Neural cell (in vitro differentiated cells): ENCODE results near the gene ONECUT1. TPM values are rescaled to one million over a fixed set of nuclear protein-coding genes. Genes with fewer than 3 reads are reported as not detected.

ENCODE experiments used
- H2AFZ ChIP-seq: fragments of 200-600, 300-800 bp; sonication (generic), shearing (Covaris generic); 2 replicates; pipeline ENCODE4 v1.6.0; 2014; ENCODE audit warnings: low read depth, mild to moderate bottlenecking, antibody characterized with exemption, low read length, moderate library complexity
- H3F3A ChIP-seq: fragments of 200-600 bp; shearing (Covaris generic); 2 replicates; pipeline ENCODE4 v1.6.1; 2016; ENCODE audit warnings: mild to moderate bottlenecking, moderate library complexity, mixed read lengths, antibody characterized with exemption, low read length; ENCODE audit not compliant: insufficient read depth, poor library complexity, severe bottlenecking
- H3K27ac ChIP-seq: fragments of 200-600, 300-800 bp; sonication (generic), shearing (Covaris generic); 2 replicates; pipeline ENCODE4 v1.5.1; 2014; ENCODE audit warnings: mild to moderate bottlenecking, low read length, moderate library complexity
- H3K27me3 ChIP-seq: fragments of 300-800, 200-600 bp; sonication (generic), shearing (Covaris generic); 2 replicates; pipeline ENCODE4 v1.6.0; 2014; ENCODE audit warnings: mild to moderate bottlenecking, low read depth, low read length, moderate library complexity; ENCODE audit not compliant: insufficient read depth
- H3K36me3 ChIP-seq: fragments of 300-800, 200-600 bp; sonication (generic), shearing (Covaris generic); 2 replicates; pipeline ENCODE4 v1.5.1; 2014; ENCODE audit warnings: mild to moderate bottlenecking, antibody characterized with exemption, low read length, moderate library complexity; ENCODE audit not compliant: insufficient read depth
- H3K4me2 ChIP-seq: fragments of 300-800, 200-600 bp; sonication (generic), shearing (Covaris generic); 2 replicates; pipeline ENCODE4 v1.6.0; 2014; ENCODE audit warnings: mild to moderate bottlenecking, low read length
- H3K4me3 ChIP-seq: fragments of 300-800, 200-600 bp; sonication (generic), shearing (Covaris generic); 2 replicates; pipeline ENCODE4 v1.5.1; 2014; ENCODE audit warnings: mild to moderate bottlenecking, low read length, moderate library complexity
- H3K79me2 ChIP-seq: fragments of 200-600 bp; shearing (Covaris generic); replicated peaks from 2 replicates; pipeline ENCODE4 v1.6.0; 2014; ENCODE audit warnings: mild to moderate bottlenecking, low read length, moderate library complexity; ENCODE audit not compliant: insufficient read depth
- H3K9ac ChIP-seq: fragments of 300-800, 200-600 bp; sonication (generic), shearing (Covaris generic); 2 replicates; pipeline ENCODE4 v1.6.1; 2016; ENCODE audit warnings: mild to moderate bottlenecking, low read length, mixed read lengths
- H3K9me2 ChIP-seq: fragments of 200-600 bp; shearing (Covaris generic); 2 replicates; pipeline ENCODE4 v1.6.1; 2016; ENCODE audit warnings: mild to moderate bottlenecking, low read length, mixed read lengths; ENCODE audit not compliant: insufficient read depth
- H3K9me3 ChIP-seq: fragments of 200-600, 300-800 bp; sonication (generic), shearing (Covaris generic); 2 replicates; pipeline ENCODE4 v1.6.1; 2016; ENCODE audit warnings: mild to moderate bottlenecking, mixed run types, low read length, moderate library complexity, mixed read lengths
- H4K20me1 ChIP-seq: fragments of 200-600 bp; shearing (Covaris generic); 2 replicates; pipeline ENCODE4 v1.6.1; 2016; ENCODE audit warnings: mild to moderate bottlenecking, mixed run types; ENCODE audit not compliant: insufficient read depth
- EP300 ChIP-seq: fragments of 450-650 bp; conservative IDR thresholded peaks from 2 replicates; pipeline ENCODE4 v1.6.1; 2014; ENCODE audit warnings: antibody characterized with exemption, mild to moderate bottlenecking, moderate library complexity; ENCODE audit not compliant: poor library complexity, severe bottlenecking
- EZH2 ChIP-seq: fragments of 200-600, 300-800 bp; shearing (Covaris generic), sonication (generic); IDR thresholded peaks from 2 replicates; pipeline ENCODE4 v1.6.1; 2014; ENCODE audit warnings: antibody characterized with exemption, low read length, borderline replicate concordance, mild to moderate bottlenecking; ENCODE audit not compliant: insufficient read depth, poor library complexity, severe bottlenecking
- MXI1 ChIP-seq: fragments of 450-650 bp; conservative IDR thresholded peaks from 2 replicates; pipeline ENCODE4 v1.6.1; 2014; ENCODE audit warnings: antibody characterized with exemption, mild to moderate bottlenecking; ENCODE audit not compliant: poor library complexity, severe bottlenecking
- POLR2AphosphoS5 ChIP-seq: IDR thresholded peaks from 2 replicates; pipeline ENCODE4 v1.6.1; 2012
- RAD21 ChIP-seq: fragments of 450-650 bp; conservative IDR thresholded peaks from 2 replicates; pipeline ENCODE4 v1.6.1; 2014; ENCODE audit warnings: antibody characterized with exemption, mild to moderate bottlenecking, moderate library complexity
- REST ChIP-seq: IDR thresholded peaks from 2 replicates; pipeline ENCODE4 v1.6.1; 2012; ENCODE audit warnings: borderline replicate concordance
- SMC3 ChIP-seq: fragments of 450-650 bp; conservative IDR thresholded peaks from 2 replicates; pipeline ENCODE4 v1.6.1; 2014; ENCODE audit warnings: antibody characterized with exemption, mild to moderate bottlenecking, moderate library complexity; ENCODE audit not compliant: poor library complexity
- TAF1 ChIP-seq: IDR thresholded peaks from 2 replicates; pipeline ENCODE4 v1.6.1; 2012; ENCODE audit warnings: low read depth
- polyA plus RNA-seq: library from polyadenylated mRNA; depleted of rRNA; stranded (reverse); fragments of >200 nt; gene quantifications from 2 replicates; pipeline ENCODE4 v1.2.3, GENCODE V29; 2014
- TF ChIP-seq, protein P1 (sequence below): fragments of 450-650 bp; IDR thresholded peaks from 2 replicates; pipeline ENCODE4 v1.5.1; 2014; ENCODE audit warnings: antibody characterized with exemption, mild to moderate bottlenecking, moderate library complexity; ENCODE audit not compliant: poor library complexity, severe bottlenecking

Gene ONECUT1
- polyA plus RNA-seq, 1 donor from 2014 or later = 1.2 TPM

DNA sequence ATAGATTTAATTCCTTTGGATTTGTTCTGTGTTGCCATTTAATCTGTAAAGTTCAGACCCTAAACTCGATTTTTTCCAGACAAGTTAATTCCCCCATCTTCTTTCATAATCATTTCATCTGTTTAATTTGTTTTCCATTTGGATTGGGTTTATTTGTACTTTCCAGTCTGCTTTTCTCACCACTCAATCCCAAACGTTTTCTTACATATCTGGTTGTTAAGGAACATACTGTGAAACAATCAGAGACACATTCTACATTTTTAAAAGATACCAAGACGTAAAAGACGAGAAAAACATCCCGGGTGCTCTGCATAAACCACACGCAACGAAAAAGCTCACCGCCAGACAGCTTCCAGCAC, 13.0 kb upstream of the ONECUT1 start:
- Histone ChIP-seq H2AFZ (no peak overlapping the region), H3K4me2 (no peak overlapping the region), H3K27ac (no peak overlapping the region), H3F3A (no peaks in the 10 kb centered on the region), H3K9me3 (no peaks in the 10 kb centered on the region), H3K9me2 (no peaks in the 10 kb centered on the region), H3K9ac (no peak overlapping the region), H3K36me3 (no peaks in the 10 kb centered on the region), H3K4me3 (peak overlapping the region; percentile 59), H3K27me3 (peaks cover 97% of the 10 kb centered on the region), H4K20me1 (no peaks in the 10 kb centered on the region), H3K79me2 (no peaks in the 10 kb centered on the region)
- no peak for TF ChIP-seq EP300
- TF ChIP-seq POLR2AphosphoS5 = no peak
- no peak for TF ChIP-seq SMC3
- no peak for TF ChIP-seq REST
- no peak for TF ChIP-seq TAF1
- no peak for TF ChIP-seq EZH2
- TF ChIP-seq, protein P1, sequence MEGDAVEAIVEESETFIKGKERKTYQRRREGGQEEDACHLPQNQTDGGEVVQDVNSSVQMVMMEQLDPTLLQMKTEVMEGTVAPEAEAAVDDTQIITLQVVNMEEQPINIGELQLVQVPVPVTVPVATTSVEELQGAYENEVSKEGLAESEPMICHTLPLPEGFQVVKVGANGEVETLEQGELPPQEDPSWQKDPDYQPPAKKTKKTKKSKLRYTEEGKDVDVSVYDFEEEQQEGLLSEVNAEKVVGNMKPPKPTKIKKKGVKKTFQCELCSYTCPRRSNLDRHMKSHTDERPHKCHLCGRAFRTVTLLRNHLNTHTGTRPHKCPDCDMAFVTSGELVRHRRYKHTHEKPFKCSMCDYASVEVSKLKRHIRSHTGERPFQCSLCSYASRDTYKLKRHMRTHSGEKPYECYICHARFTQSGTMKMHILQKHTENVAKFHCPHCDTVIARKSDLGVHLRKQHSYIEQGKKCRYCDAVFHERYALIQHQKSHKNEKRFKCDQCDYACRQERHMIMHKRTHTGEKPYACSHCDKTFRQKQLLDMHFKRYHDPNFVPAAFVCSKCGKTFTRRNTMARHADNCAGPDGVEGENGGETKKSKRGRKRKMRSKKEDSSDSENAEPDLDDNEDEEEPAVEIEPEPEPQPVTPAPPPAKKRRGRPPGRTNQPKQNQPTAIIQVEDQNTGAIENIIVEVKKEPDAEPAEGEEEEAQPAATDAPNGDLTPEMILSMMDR = no peak
- TF ChIP-seq RAD21 = no peak
- TF ChIP-seq MXI1 = no peak

GRCh38 chr15:52802110-52802509, 12.0 kb upstream of the ONECUT1 start:
- H3F3A ChIP-seq = no peaks in the 10 kb centered on the region
- no peak overlapping the region for H3K4me2 ChIP-seq

More at GRCh38 chr15:52802110-52802509, 12.0 kb upstream of the ONECUT1 start:
- H3K9me3 ChIP-seq = no peaks in the 10 kb centered on the region
- H3K9ac ChIP-seq = no peak overlapping the region
- no peaks in the 10 kb centered on the region for H3K9me2 ChIP-seq
- TF ChIP-seq MXI1 (no peak), SMC3 (no peak), REST (no peak), TAF1 (no peak), EZH2 (no peak), EP300 (no peak), RAD21 (no peak), POLR2AphosphoS5 (no peak)
- TF ChIP-seq, protein P1 = no peak
- no peak overlapping the region for H2AFZ ChIP-seq
- H3K27me3 ChIP-seq = peaks cover 99% of the 10 kb centered on the region
- H3K4me3 ChIP-seq = no peak overlapping the region
- H3K36me3 ChIP-seq = no peaks in the 10 kb centered on the region
- no peak overlapping the region for H3K27ac ChIP-seq
- H4K20me1 ChIP-seq = no peaks in the 10 kb centered on the region
- no peaks in the 10 kb centered on the region for H3K79me2 ChIP-seq
